Measurements from ENCODE around the gene NSG1. TPM values are rescaled to one million over a fixed set of nuclear protein-coding genes. Genes with fewer than 3 reads are reported as not detected.
"Not testable (repeated sequence)": the region's sequence is repeated elsewhere in the genome, so short reads cannot be mapped to it uniquely, and the experiment has no call there.

The NSG1 gene
- total and polyA plus RNA-seq, 9 donors: 9.9 to 103 (median 39.6) TPM

- 92 to 95% (median 94%) methylated on average over 8 to 9 of the region's 9 CpGs for WGBS, 3 donors
- no peaks in the 10 kb centered on the region for H3K9me3 ChIP-seq
- H3K27me3 ChIP-seq: no peaks in the 10 kb centered on the region
- H3K4me3 ChIP-seq: no peak overlapping the region
- no peak for DNase-seq
- no peak overlapping the region for H3K27ac ChIP-seq
- TF ChIP-seq EP300 (IDR thresholded peaks at IDR 0.05): no peak
- TF ChIP-seq POLR2A (IDR thresholded peaks at IDR 0.05): no peak
- TF ChIP-seq CTCF (IDR thresholded peaks at IDR 0.05): no peak
- H3K36me3 ChIP-seq: no peaks in the 10 kb centered on the region
- intact Hi-C loops (cut with DNase I): loop anchor here in 1 of 4 donors (5.0 kb wide), 1 partner anchor 45 kb away; the partner anchor contains the start of gene NSG1
- H3K4me1 ChIP-seq (ENCODE audit: insufficient read depth): peaks cover 8% of the 10 kb centered on the region
Measured at GRCh38 chr4:4341861-4342650, 44.8 kb upstream of the NSG1 start.

- no peaks in the 10 kb centered on the region for H3K9me3 ChIP-seq
- WGBS, 3 donors: 71 to 82% (median 81%) methylated on average over 5 of the region's 5 CpGs
- intact Hi-C loops (cut with DNase I): loop anchor here in 1 of 4 donors (5.0 kb wide), 1 partner anchor 44 kb away; the partner anchor contains the start of gene NSG1
Measured at GRCh38 chr4:4343038-4343437, 43.9 kb upstream of the NSG1 start.

GRCh38 chr4:4344915-4345527 lies 41.9 kb upstream of the NSG1 start:
- no peaks in the 10 kb centered on the region for H3K36me3 ChIP-seq
- 90 to 91% (median 90%) methylated on average over 14 of the region's 14 CpGs for WGBS, 3 donors
- no peak overlapping the region for H3K4me3 ChIP-seq
- TF ChIP-seq POLR2A (IDR thresholded peaks at IDR 0.05) (no peak), CTCF (IDR thresholded peaks at IDR 0.05) (no peak), EP300 (IDR thresholded peaks at IDR 0.05) (no peak)
- DNase-seq: peak in 1 of 5 donors; percentile 30
- H3K27me3 ChIP-seq: no peaks in the 10 kb centered on the region
- no peak overlapping the region for H3K27ac ChIP-seq
- intact Hi-C loops (cut with DNase I): loop anchor here in 1 of 4 donors (5.0 kb wide), 1 partner anchor 42 kb away; the partner anchor contains the start of gene NSG1
- H3K9me3 ChIP-seq: no peaks in the 10 kb centered on the region
- peaks cover under 1% of the 10 kb centered on the region for H3K4me1 ChIP-seq (ENCODE audit: insufficient read depth)

More at GRCh38 chr4:4343038-4343437, 43.9 kb upstream of the NSG1 start:
- TF ChIP-seq CTCF (IDR thresholded peaks at IDR 0.05) (no peak), POLR2A (IDR thresholded peaks at IDR 0.05) (no peak), EP300 (IDR thresholded peaks at IDR 0.05) (no peak)
- Histone ChIP-seq H3K27ac (no peak overlapping the region), H3K4me3 (no peak overlapping the region), H3K36me3 (no peaks in the 10 kb centered on the region), H3K27me3 (no peaks in the 10 kb centered on the region), H3K4me1 (ENCODE audit: insufficient read depth) (peaks cover 8% of the 10 kb centered on the region)
- DNase-seq: no peak

- 0 to 20% (median 2%) methylated on average over 1 of the region's 1 CpG for WGBS, 3 donors
- DNase-seq: no peak
- no peak overlapping the region for H3K4me3 ChIP-seq
- H3K27me3 ChIP-seq: no peaks in the 10 kb centered on the region
- intact Hi-C loops (cut with DNase I): no loop called here
- TF ChIP-seq EP300 (IDR thresholded peaks at IDR 0.05): no peak
- no peak for TF ChIP-seq POLR2A (IDR thresholded peaks at IDR 0.05)
- TF ChIP-seq CTCF (IDR thresholded peaks at IDR 0.05): no peak
- no peaks in the 10 kb centered on the region for H3K9me3 ChIP-seq
- H3K27ac ChIP-seq: no peak overlapping the region
- H3K36me3 ChIP-seq: no peaks in the 10 kb centered on the region
- no peaks in the 10 kb centered on the region for H3K4me1 ChIP-seq (ENCODE audit: insufficient read depth)
Measured at GRCh38 chr4:4347585-4347984, 39.3 kb upstream of the NSG1 start.

GRCh38 chr4:4348585-4348984 lies 38.3 kb upstream of the NSG1 start:
- H3K27ac ChIP-seq; H3K9me3 ChIP-seq; H3K4me3 ChIP-seq; H3K27me3 ChIP-seq; H3K36me3 ChIP-seq; intact Hi-C loops (cut with DNase I); DNase-seq; H3K4me1 ChIP-seq (ENCODE audit: insufficient read depth): not testable (repeated sequence)
- 79 to 86% (median 84%) methylated on average over 9 of the region's 9 CpGs for WGBS, 3 donors
